ENCODE data around the gene TOM1.

TOM1 gene

DNA sequence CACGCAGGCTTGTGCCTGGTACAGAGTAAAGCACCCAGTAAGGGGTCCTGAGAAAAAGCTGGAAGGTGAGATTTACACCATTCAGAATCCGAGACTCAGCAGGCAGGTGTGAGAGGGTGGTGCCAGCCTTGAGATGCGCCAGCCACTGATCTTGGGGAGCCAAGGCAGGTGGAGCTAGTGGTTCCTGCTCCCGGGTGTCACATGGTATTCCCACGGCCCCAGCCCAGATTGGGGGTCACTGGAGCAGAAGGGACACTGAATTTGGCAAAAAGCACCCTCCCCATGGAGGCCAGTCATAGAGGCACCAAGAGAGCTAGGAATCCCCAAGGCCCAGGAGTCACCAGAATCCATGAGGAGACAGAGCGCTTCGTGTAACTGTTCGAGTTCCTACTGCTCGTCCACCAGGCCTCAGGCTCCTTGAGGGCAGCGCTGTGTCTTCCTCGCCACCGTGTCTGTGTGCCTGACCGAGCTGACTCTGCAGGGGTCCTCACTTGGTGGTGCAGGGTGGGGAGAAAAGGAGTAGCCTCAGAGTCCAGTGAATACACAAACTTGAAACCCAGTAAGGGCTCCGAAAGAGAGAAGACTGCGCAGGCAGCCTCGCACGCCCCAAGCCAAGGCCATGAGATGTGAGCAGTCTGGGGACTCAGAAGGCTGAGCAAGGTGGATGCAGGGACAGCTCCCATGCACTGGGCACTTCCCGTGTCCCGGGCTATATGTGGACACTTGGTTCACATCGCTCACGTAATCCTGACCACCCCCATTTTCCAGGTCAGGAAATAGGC is 28.2 kb downstream of the TOM1 start:
- ChIA-PET CTCF (no interaction called here), POLR2A (ENCODE audit: low non-redundant PET) (no interaction called here)
- TF ChIP-seq, protein P1, sequence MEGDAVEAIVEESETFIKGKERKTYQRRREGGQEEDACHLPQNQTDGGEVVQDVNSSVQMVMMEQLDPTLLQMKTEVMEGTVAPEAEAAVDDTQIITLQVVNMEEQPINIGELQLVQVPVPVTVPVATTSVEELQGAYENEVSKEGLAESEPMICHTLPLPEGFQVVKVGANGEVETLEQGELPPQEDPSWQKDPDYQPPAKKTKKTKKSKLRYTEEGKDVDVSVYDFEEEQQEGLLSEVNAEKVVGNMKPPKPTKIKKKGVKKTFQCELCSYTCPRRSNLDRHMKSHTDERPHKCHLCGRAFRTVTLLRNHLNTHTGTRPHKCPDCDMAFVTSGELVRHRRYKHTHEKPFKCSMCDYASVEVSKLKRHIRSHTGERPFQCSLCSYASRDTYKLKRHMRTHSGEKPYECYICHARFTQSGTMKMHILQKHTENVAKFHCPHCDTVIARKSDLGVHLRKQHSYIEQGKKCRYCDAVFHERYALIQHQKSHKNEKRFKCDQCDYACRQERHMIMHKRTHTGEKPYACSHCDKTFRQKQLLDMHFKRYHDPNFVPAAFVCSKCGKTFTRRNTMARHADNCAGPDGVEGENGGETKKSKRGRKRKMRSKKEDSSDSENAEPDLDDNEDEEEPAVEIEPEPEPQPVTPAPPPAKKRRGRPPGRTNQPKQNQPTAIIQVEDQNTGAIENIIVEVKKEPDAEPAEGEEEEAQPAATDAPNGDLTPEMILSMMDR (conservative IDR thresholded peaks at IDR 0.05; ENCODE audit: low read depth), result no peak
- H3K27ac ChIP-seq, result no peak overlapping the region
- no peak for DNase-seq (ENCODE audit: low spot score)

DNA sequence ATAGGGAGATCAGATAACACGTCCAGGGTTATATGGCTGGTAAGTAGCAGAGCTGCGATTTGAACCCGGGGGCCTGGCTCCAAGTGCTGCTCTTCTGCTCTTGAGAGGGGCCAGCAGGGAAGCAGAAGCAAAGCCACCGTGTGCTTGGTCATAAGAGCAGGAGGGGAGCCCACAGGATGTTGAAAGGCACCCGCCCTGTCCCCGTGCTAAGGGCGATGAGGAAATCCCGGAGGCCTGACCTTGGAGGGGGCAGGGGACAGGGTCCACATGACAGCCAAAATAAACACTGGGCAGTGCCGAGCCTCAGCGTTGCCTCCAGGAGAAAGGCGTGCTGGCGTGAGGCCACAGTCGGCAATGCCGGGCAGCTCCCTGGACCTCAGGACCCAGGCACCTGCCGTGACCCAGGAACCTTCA is 28.8 kb downstream of the TOM1 start:
- CTCF ChIA-PET, result no interaction called here
- POLR2A ChIA-PET (ENCODE audit: low non-redundant PET), result no interaction called here
- no peak overlapping the region for H3K27ac ChIP-seq
- no peak for DNase-seq (ENCODE audit: low spot score)
- TF ChIP-seq, protein P1 (conservative IDR thresholded peaks at IDR 0.05; ENCODE audit: low read depth), result no peak

DNA sequence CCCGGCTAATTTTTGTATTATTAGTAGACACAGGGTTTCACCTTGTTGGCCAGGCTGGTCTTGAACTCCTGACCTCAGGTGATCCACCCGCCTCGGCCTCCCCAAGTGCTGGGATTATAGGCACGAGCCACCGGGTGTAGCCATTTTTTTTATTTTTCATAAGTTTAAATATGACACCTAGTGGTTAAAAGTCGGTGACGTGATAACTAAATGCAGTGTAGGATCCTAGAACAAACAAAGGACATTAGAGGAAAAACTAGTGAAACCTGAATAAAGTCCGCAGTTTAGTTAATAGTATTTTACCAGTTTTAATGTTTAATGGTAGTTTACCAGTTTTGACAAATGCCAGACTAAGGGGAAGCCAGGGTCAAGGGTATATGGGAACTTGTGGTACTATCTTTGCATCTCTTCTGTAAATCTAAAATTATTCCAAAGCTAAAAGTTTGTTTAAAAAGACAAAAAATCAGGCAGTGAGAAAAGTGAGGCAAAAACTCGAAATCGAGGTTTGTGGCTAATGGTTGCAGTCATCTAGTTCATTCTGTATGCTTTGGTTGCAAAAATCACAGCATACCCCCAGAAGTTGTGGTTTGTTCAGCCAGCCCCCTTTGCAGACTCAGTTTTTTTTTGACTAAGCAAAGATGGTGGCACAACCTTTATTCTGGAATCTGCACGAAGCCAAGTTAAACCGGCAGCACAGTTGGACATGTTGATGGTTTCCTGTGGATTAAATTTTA is 29.6 kb downstream of the TOM1 start:
- H3K27ac ChIP-seq, result peak overlapping the region; percentile 75
- ChIA-PET POLR2A (ENCODE audit: low non-redundant PET) (no interaction called here), CTCF (no interaction called here)
- no peak for DNase-seq (ENCODE audit: low spot score)
- TF ChIP-seq, protein P1 (conservative IDR thresholded peaks at IDR 0.05; ENCODE audit: low read depth), result no peak

DNA sequence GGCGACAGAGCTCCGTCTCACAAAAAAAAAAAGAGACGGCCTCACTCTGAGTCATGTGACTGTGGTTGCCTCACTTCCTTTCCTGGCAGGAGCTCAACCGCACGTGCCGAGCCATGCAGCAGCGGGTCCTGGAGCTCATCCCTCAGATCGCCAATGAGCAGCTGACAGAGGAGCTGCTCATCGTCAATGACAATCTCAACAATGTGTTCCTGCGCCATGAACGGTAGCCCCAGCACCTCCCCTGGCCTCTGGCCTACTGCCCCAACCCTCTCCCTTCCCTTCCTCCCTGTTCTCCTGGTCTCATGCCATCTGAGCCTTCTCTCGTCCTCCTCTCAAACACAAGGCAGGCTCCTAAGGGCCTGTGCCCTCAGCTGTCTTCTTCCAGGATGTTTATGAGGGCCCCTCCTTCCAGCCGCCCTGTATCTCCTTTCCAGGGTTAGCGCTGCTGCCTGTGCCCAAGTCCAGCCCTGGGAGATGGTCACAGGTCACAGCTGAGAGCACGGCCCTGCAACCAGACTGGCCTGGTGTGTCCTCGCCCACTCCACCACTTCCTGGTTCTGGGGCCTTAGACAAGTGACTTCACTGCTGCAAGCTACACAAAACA is 30.7 kb downstream of the TOM1 start:
- CTCF ChIA-PET, result interaction anchor here (0.6 to 1.1 kb wide), 2 partner anchors 253 to 410 kb away, joined by 4 read pairs; no protein-coding TSS in a partner anchor
- H3K27ac ChIP-seq, result peak overlapping the region; percentile 75
- TF ChIP-seq, protein P1 (conservative IDR thresholded peaks at IDR 0.05; ENCODE audit: low read depth), result no peak
- POLR2A ChIA-PET (ENCODE audit: low non-redundant PET), result interaction anchor here (0.5 to 0.6 kb wide), 2 partner anchors 30 to 115 kb away, joined by 4 to 6 read pairs; partner anchors contain the start of gene TOM1
- peak; percentile 49 for DNase-seq (ENCODE audit: low spot score)

DNA sequence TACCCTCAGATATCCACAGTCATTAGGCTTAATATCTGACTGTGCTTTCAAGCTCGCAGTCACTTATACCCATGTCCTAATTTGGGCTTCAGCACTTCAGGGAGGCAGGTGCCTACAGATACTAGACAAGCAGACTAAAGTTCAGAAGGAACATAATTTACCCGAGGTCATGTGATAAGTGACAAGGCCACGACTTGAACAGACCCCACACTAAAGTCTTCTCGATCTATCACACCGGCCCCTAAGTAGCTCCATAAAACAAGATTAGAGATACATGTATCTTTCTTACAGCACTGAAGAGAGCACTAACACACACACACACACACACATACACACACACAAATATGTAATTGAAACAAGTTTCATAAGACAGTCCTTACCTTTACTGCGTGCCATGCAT is 32.6 kb downstream of the TOM1 start:
- H3K27ac ChIP-seq, result no peak overlapping the region
- CTCF ChIA-PET, result no interaction called here
- POLR2A ChIA-PET (ENCODE audit: low non-redundant PET), result no interaction called here
- DNase-seq (ENCODE audit: low spot score), result no peak
- TF ChIP-seq, protein P1 (conservative IDR thresholded peaks at IDR 0.05; ENCODE audit: low read depth), result no peak

DNA sequence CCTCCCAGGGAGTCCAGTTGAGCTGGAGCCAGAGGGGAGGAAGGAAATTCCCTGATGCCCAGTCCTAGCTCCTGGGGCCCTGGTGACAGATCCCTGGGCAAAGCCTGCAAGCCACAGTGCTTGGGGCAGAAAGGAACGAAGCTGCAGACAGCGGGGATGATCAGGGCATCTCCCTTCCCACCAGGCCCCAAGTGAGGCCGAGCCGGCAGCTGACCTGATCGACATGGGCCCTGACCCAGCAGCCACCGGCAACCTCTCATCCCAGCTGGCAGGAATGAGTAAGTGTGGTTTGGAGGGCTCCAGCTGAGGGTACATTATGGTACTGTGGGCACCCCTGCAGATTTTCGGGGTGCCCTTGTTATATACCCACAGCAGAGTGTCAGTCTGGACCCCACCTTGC is 33.5 kb downstream of the TOM1 start:
- ChIA-PET POLR2A (ENCODE audit: low non-redundant PET) (no interaction called here), CTCF (no interaction called here)
- TF ChIP-seq, protein P1 (conservative IDR thresholded peaks at IDR 0.05; ENCODE audit: low read depth), result no peak
- H3K27ac ChIP-seq, result no peak overlapping the region
- DNase-seq (ENCODE audit: low spot score), result no peak

Measured in RWPE1 (cell line).